ENCODE data around the gene VSTM2B. TPM values are rescaled to one million over a fixed set of nuclear protein-coding genes. Genes with fewer than 3 reads are reported as not detected.

Gene VSTM2B
- total RNA-seq, 1 experiment from 2014 or later: 0.31 TPM

GRCh38 chr19:29511768-29512167 is 14.0 kb upstream of the VSTM2B start:
- no peak for DNase-seq
- peaks cover 36% of the 10 kb centered on the region for H3K27me3 Mint-ChIP-seq (ENCODE audit: low read depth)

More at GRCh38 chr19:29511768-29512167, 14.0 kb upstream of the VSTM2B start:
- Mint-ChIP-seq H3K4me1 (peaks cover 10 to 14% of the 10 kb centered on the region in 2 experiments), H3K36me3 (ENCODE audit: insufficient read depth in 1 of 3, low read depth in 3 of 3) (no peaks in the 10 kb centered on the region), H3K9me3 (no peaks in the 10 kb centered on the region; a peak in 3 of 5 replicates), H3K27ac (no peak overlapping the region), H3K4me3 (no peak overlapping the region)
- Histone ChIP-seq H2BK120ac (ENCODE audit: low read depth, low read length, poor library complexity, severe bottlenecking) (no peak overlapping the region), H3K23me2 (ENCODE audit: insufficient read length, low read depth, low read length, poor library complexity, severe bottlenecking) (no peaks in the 10 kb centered on the region), H3T11ph (ENCODE audit: low read length) (no peak overlapping the region), H2BK15ac (ENCODE audit: low read depth, low read length) (no peak overlapping the region), H3K4me1 (ENCODE audit: insufficient read depth, low read length) (no peaks in the 10 kb centered on the region; the same call in 1 of the 2 replicates), H3K27me3 (ENCODE audit: insufficient read depth, low read length) (no peaks in the 10 kb centered on the region), H2BK5ac (ENCODE audit: insufficient read length, low read length) (no peak overlapping the region), H2AFZ (ENCODE audit: low read length) (no peak overlapping the region), H3K14ac (ENCODE audit: insufficient read depth, low read length) (no peak overlapping the region), H4K5ac (ENCODE audit: insufficient read length, low read depth, low read length) (no peak overlapping the region), H3K56ac (ENCODE audit: insufficient read length, low read depth, low read length) (no peak overlapping the region), H3K4ac (ENCODE audit: low read depth, low read length) (no peak overlapping the region), H2BK20ac (ENCODE audit: low read depth, low read length, poor library complexity, severe bottlenecking) (no peak overlapping the region), H4K8ac (replicated peaks; ENCODE audit: insufficient read length, low read depth, low read length) (no peak overlapping the region), H2BK12ac (ENCODE audit: insufficient read length, low read depth, low read length) (no peak overlapping the region), H4K20me1 (ENCODE audit: control insufficient read depth, insufficient read depth, insufficient read length) (no peaks in the 10 kb centered on the region), H3K9ac (ENCODE audit: extremely low read depth, insufficient read length, low read length) (no peak overlapping the region), H3K79me2 (ENCODE audit: insufficient read depth, low read length) (no peaks in the 10 kb centered on the region), H3K23ac (ENCODE audit: insufficient read length, low read depth, low read length) (peak overlapping the region; percentile 55), H3K18ac (ENCODE audit: insufficient read length, low read depth, low read length) (no peak overlapping the region), H3K79me1 (ENCODE audit: insufficient read depth, low read depth, low read length, poor library complexity, severe bottlenecking) (no peaks in the 10 kb centered on the region), H4K91ac (ENCODE audit: insufficient read length, low read depth, low read length) (no peak overlapping the region), H3K27ac (ENCODE audit: insufficient read length, low read depth, low read length) (no peak overlapping the region), H3K4me2 (ENCODE audit: insufficient read depth, insufficient read length, low read length) (no peak overlapping the region), H3K9me3 (ENCODE audit: control insufficient read depth, low read depth, low read length) (no peaks in the 10 kb centered on the region), H2AK5ac (ENCODE audit: insufficient read length, low read length) (no peak overlapping the region)
- 100% methylated on average over 3 of the region's 3 CpGs for WGBS (ENCODE audit: extremely low coverage, insufficient read length, low lambda C conversion rate)
- TF ChIP-seq, protein P1, sequence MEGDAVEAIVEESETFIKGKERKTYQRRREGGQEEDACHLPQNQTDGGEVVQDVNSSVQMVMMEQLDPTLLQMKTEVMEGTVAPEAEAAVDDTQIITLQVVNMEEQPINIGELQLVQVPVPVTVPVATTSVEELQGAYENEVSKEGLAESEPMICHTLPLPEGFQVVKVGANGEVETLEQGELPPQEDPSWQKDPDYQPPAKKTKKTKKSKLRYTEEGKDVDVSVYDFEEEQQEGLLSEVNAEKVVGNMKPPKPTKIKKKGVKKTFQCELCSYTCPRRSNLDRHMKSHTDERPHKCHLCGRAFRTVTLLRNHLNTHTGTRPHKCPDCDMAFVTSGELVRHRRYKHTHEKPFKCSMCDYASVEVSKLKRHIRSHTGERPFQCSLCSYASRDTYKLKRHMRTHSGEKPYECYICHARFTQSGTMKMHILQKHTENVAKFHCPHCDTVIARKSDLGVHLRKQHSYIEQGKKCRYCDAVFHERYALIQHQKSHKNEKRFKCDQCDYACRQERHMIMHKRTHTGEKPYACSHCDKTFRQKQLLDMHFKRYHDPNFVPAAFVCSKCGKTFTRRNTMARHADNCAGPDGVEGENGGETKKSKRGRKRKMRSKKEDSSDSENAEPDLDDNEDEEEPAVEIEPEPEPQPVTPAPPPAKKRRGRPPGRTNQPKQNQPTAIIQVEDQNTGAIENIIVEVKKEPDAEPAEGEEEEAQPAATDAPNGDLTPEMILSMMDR (conservative IDR thresholded peaks at IDR 0.05): no peak
